Osteoblast (primary cell): ENCODE measurements around the gene PLXNA4. TPM values are rescaled to one million over a fixed set of nuclear protein-coding genes. Genes with fewer than 3 reads are reported as not detected.

Source experiments
- DNase-seq: peaks from one replicate; pipeline ENCODE4 v3.0.0; 2011; ENCODE audit warnings: low spot score, mixed read lengths; ENCODE audit not compliant: insufficient read length; ENCODE audit errors: missing footprints
- H2AFZ ChIP-seq: 2 replicates; pipeline ENCODE4 v1.6.0; 2011; ENCODE audit warnings: mild to moderate bottlenecking, low read length
- H3K27ac ChIP-seq: 2 replicates; pipeline ENCODE4 v1.5.1; 2011; ENCODE audit warnings: mild to moderate bottlenecking, low read depth, low read length, moderate library complexity
- H3K27me3 ChIP-seq: 2 replicates; pipeline ENCODE4 v1.6.0; 2012; ENCODE audit warnings: mild to moderate bottlenecking, control low read depth, inconsistent platforms, low read length, moderate library complexity; ENCODE audit not compliant: insufficient read depth
- H3K36me3 ChIP-seq: 2 replicates; pipeline ENCODE4 v1.5.1; 2011; ENCODE audit warnings: mild to moderate bottlenecking, low read length, control low read depth, moderate library complexity; ENCODE audit not compliant: insufficient read depth
- H3K4me1 ChIP-seq: 2 replicates; pipeline ENCODE4 v1.5.1; 2011; ENCODE audit warnings: mild to moderate bottlenecking, low read length, control low read depth, moderate library complexity; ENCODE audit not compliant: insufficient read depth
- H3K4me2 ChIP-seq: 2 replicates; pipeline ENCODE4 v1.6.0; 2011; ENCODE audit warnings: mild to moderate bottlenecking, low read length; ENCODE audit not compliant: insufficient read depth
- H3K4me3 ChIP-seq: fragments of 200-600 bp; sonication (generic); 3 replicates; pipeline ENCODE4 v1.5.1; 2012; ENCODE audit warnings: mild to moderate bottlenecking, low read length, inconsistent platforms; ENCODE audit not compliant: insufficient read depth
- H3K79me2 ChIP-seq: 2 replicates; pipeline ENCODE4 v1.6.0; 2012; ENCODE audit warnings: mild to moderate bottlenecking, low read length, control low read depth, inconsistent platforms; ENCODE audit not compliant: insufficient read depth
- H3K9me3 ChIP-seq: 2 replicates; pipeline ENCODE4 v1.5.1; 2011; ENCODE audit warnings: low read depth, low read length, control low read depth
- H4K20me1 ChIP-seq: 2 replicates; pipeline ENCODE4 v1.6.0; 2012; ENCODE audit warnings: mild to moderate bottlenecking, low read length, control low read depth; ENCODE audit not compliant: insufficient read depth
- CTCF ChIP-seq: IDR thresholded peaks from 2 replicates; pipeline ENCODE4 v1.5.1; 2011; ENCODE audit warnings: mild to moderate bottlenecking, low read depth, low read length, moderate library complexity; ENCODE audit errors: extremely low read depth
- total RNA-seq: library from RNA; depleted of rRNA; stranded (reverse); fragments of >200 nt; gene quantifications from 2 replicates; pipeline ENCODE4 v1.2.3, GENCODE V29; 2012

Gene PLXNA4
- total RNA-seq, 1 donor = 4.3 TPM

- Histone ChIP-seq H3K27ac (no peak overlapping the region), H3K9me3 (no peaks in the 10 kb centered on the region), H4K20me1 (no peaks in the 10 kb centered on the region), H3K27me3 (no peaks in the 10 kb centered on the region), H3K79me2 (no peaks in the 10 kb centered on the region), H3K4me1 (peaks cover 23% of the 10 kb centered on the region), H3K4me3 (no peak overlapping the region), H3K4me2 (no peak overlapping the region), H3K36me3 (no peaks in the 10 kb centered on the region), H2AFZ (no peak overlapping the region)
- no peak for TF ChIP-seq CTCF
- DNase-seq = no peak
Measured at GRCh38 chr7:132418840-132419239, 157.4 kb downstream of the PLXNA4 start.

- DNase-seq = no peak
- H3K79me2 ChIP-seq = no peaks in the 10 kb centered on the region
Measured at GRCh38 chr7:132417103-132417906, 159.0 kb downstream of the PLXNA4 start.

GRCh38 chr7:132416395-132416794 lies 159.9 kb downstream of the PLXNA4 start:
- H3K9me3 ChIP-seq = no peaks in the 10 kb centered on the region
- DNase-seq = no peak
- H3K79me2 ChIP-seq = no peaks in the 10 kb centered on the region
- peaks cover 17% of the 10 kb centered on the region for H3K4me1 ChIP-seq
- no peaks in the 10 kb centered on the region for H3K27me3 ChIP-seq
- no peak overlapping the region for H2AFZ ChIP-seq
- no peaks in the 10 kb centered on the region for H3K36me3 ChIP-seq
- TF ChIP-seq CTCF = no peak
- no peak overlapping the region for H3K4me3 ChIP-seq
- no peak overlapping the region for H3K4me2 ChIP-seq
- no peak overlapping the region for H3K27ac ChIP-seq
- no peaks in the 10 kb centered on the region for H4K20me1 ChIP-seq

More at GRCh38 chr7:132417103-132417906, 159.0 kb downstream of the PLXNA4 start:
- no peak overlapping the region for H3K4me2 ChIP-seq
- H3K9me3 ChIP-seq = no peaks in the 10 kb centered on the region
- H4K20me1 ChIP-seq = no peaks in the 10 kb centered on the region
- no peaks in the 10 kb centered on the region for H3K27me3 ChIP-seq
- H3K36me3 ChIP-seq = no peaks in the 10 kb centered on the region
- no peak overlapping the region for H2AFZ ChIP-seq
- TF ChIP-seq CTCF = no peak
- H3K4me3 ChIP-seq = no peak overlapping the region
- H3K4me1 ChIP-seq = peaks cover 17% of the 10 kb centered on the region
- H3K27ac ChIP-seq = no peak overlapping the region

- Histone ChIP-seq H3K79me2 (no peaks in the 10 kb centered on the region), H3K4me3 (no peak overlapping the region), H3K4me1 (peaks cover 25% of the 10 kb centered on the region), H3K9me3 (no peaks in the 10 kb centered on the region), H3K36me3 (no peaks in the 10 kb centered on the region), H3K4me2 (no peak overlapping the region), H2AFZ (no peak overlapping the region), H4K20me1 (no peaks in the 10 kb centered on the region), H3K27me3 (no peaks in the 10 kb centered on the region), H3K27ac (no peak overlapping the region)
- DNase-seq = no peak
- TF ChIP-seq CTCF = no peak
Measured at GRCh38 chr7:132415259-132415658, 161.0 kb downstream of the PLXNA4 start.
